Chondrocyte (in vitro differentiated cells): Measurements from ENCODE around the gene SSBP4. TPM values are rescaled to one million over a fixed set of nuclear protein-coding genes. Genes with fewer than 3 reads are reported as not detected.

Experiments used
- DNase-seq: peaks from one replicate; pipeline ENCODE4 v3.0.0; 2021; ENCODE audit warnings: mixed read lengths, low spot score
- H3K27ac Mint-ChIP-seq: one replicate; pipeline ENCODE4 v1.8.0; 2021; ENCODE audit warnings: mild to moderate bottlenecking, moderate library complexity, mixed read lengths; ENCODE audit not compliant: unreplicated experiment
- H3K27me3 Mint-ChIP-seq: 2 replicates; pipeline ENCODE4 v1.8.0; 2021; ENCODE audit warnings: low read depth, mixed read lengths
- H3K36me3 Mint-ChIP-seq: 2 replicates; pipeline ENCODE4 v1.8.0; 2021; ENCODE audit warnings: low read depth, mixed read lengths
- H3K4me1 Mint-ChIP-seq: 2 replicates; pipeline ENCODE4 v1.8.0; 2021; ENCODE audit warnings: low read depth, mild to moderate bottlenecking, mixed read lengths
- H3K4me3 Mint-ChIP-seq: one replicate; pipeline ENCODE4 v1.8.0; 2021; ENCODE audit warnings: mild to moderate bottlenecking, moderate library complexity, mixed read lengths; ENCODE audit not compliant: unreplicated experiment
- H3K9me3 Mint-ChIP-seq: 2 replicates; pipeline ENCODE4 v1.8.0; 2021; ENCODE audit warnings: low read depth, mixed read lengths
- microRNA-seq: library from miRNA; unstranded; fragments of <30 nt; microRNA quantifications from one replicate; pipeline ENCODE4 v1.2.0, GENCODE V29; 2020; ENCODE audit warnings: borderline number of aligned reads
- total RNA-seq: library from RNA; stranded (reverse); gene quantifications from 3 replicates; pipeline ENCODE4 v1.2.1, GENCODE V29; 2021
- TF ChIP-seq, protein P1 (sequence below): fragments of 200-600 bp; sonication (generic); IDR thresholded peaks from 2 replicates; pipeline ENCODE4 v1.5.0; 2021; ENCODE audit warnings: antibody characterized with exemption, mild to moderate bottlenecking, moderate library complexity

Gene SSBP4
- total RNA-seq, 1 donor from 2014 or later: 56.3 TPM

GRCh38 chr19:18481505-18482222, 62.5 kb downstream of the SSBP4 start:
- Mint-ChIP-seq H3K9me3 (no peaks in the 10 kb centered on the region), H3K4me1 (peaks cover 66% of the 10 kb centered on the region), H3K4me3 (no peak overlapping the region), H3K27me3 (no peaks in the 10 kb centered on the region), H3K27ac (no peak overlapping the region), H3K36me3 (no peaks in the 10 kb centered on the region)
- TF ChIP-seq, protein P1, sequence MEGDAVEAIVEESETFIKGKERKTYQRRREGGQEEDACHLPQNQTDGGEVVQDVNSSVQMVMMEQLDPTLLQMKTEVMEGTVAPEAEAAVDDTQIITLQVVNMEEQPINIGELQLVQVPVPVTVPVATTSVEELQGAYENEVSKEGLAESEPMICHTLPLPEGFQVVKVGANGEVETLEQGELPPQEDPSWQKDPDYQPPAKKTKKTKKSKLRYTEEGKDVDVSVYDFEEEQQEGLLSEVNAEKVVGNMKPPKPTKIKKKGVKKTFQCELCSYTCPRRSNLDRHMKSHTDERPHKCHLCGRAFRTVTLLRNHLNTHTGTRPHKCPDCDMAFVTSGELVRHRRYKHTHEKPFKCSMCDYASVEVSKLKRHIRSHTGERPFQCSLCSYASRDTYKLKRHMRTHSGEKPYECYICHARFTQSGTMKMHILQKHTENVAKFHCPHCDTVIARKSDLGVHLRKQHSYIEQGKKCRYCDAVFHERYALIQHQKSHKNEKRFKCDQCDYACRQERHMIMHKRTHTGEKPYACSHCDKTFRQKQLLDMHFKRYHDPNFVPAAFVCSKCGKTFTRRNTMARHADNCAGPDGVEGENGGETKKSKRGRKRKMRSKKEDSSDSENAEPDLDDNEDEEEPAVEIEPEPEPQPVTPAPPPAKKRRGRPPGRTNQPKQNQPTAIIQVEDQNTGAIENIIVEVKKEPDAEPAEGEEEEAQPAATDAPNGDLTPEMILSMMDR: no peak
- DNase-seq: no peak

DNA sequence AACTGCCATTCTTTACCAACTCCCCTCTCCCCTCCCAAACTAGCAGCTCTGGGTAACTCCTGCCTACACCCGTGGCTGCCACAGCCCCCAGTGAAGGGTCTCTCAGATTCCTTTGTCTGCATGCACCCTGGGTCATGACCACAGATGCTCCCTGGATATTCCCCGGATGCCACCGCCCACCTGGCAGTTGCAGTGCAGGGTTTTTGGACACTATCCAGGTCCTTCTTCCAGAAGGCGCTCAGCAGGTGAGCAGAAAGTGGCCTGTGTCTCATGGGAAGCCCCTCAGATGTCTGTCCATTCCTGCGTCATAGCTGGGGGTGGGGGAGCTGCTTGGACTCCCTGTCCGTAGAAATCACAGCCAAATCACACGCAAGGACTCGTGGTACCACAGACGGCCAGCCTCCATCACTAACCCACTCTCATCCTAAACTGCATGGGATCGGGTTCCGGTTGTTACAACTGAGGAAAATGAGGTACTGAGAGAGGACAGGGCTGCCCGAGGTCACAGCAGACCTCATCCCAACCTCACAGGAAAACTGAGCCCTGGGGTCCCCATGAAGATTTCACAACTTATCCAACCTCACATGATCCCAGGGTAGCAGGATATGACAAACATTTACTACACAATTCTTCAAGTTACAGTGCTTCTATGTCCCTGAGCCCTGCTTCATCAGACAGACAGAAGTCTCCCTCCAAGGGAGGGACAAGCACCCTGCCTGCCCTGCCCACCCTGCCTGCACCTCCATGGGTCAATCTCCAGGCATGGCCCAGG, 64.1 kb downstream of the SSBP4 start:
- Mint-ChIP-seq H3K9me3 (no peaks in the 10 kb centered on the region), H3K27me3 (no peaks in the 10 kb centered on the region), H3K27ac (no peak overlapping the region), H3K36me3 (no peaks in the 10 kb centered on the region), H3K4me3 (no peak overlapping the region), H3K4me1 (peaks cover 68% of the 10 kb centered on the region)
- DNase-seq: no peak
- TF ChIP-seq, protein P1: no peak

Small RNAs within 50 kb of the gene (microRNA-seq; reads per million reads assigned to microRNA genes)
- gene MIR3189: not detected

Other genes starting within 250 kb of the SSBP4 start
- gene IFI30, start 245.6 kb upstream of the SSBP4 start, total RNA-seq: 0.33 to 2.1 TPM (median 1.7 TPM) in 3 replicates
- 10.9 to 14.2 TPM (median 12.8 TPM) in 3 replicates for gene MPV17L2, start 226.2 kb upstream of the SSBP4 start, total RNA-seq
- 3.4 to 6.1 TPM (median 3.8 TPM) in 3 replicates for gene RAB3A, start 215.4 kb upstream of the SSBP4 start, total RNA-seq
- 2.9 to 3.4 TPM in 2 of 3 replicates, not detected in the other for gene PDE4C, start 193.0 kb upstream of the SSBP4 start, total RNA-seq
- 1.6 to 4.0 TPM (median 2.4 TPM) in 3 replicates for gene IQCN, start 144.9 kb upstream of the SSBP4 start, total RNA-seq
- gene JUND, start 137.8 kb upstream of the SSBP4 start, total RNA-seq: 129 to 181 TPM (median 176 TPM) in 3 replicates
- gene LSM4, start 96.3 kb upstream of the SSBP4 start, total RNA-seq: 68.1 to 84.8 TPM (median 73.0 TPM) in 3 replicates
- 18.6 to 21.5 TPM (median 21.1 TPM) in 3 replicates for gene PGPEP1, start 78.8 kb upstream of the SSBP4 start, total RNA-seq
- gene GDF15, start 33.2 kb upstream of the SSBP4 start, total RNA-seq: 6.2 to 149 TPM (median 149 TPM) in 3 replicates
- gene LRRC25, start 21.8 kb upstream of the SSBP4 start, total RNA-seq: not detected in 3 replicates
- gene ISYNA1, start 18.7 kb downstream of the SSBP4 start, total RNA-seq: 56.5 to 213 TPM (median 208 TPM) in 3 replicates
- 12.4 to 14.0 TPM (median 13.0 TPM) in 3 replicates for gene ELL, start 102.7 kb downstream of the SSBP4 start, total RNA-seq
- 168 to 192 TPM (median 190 TPM) in 3 replicates for gene FKBP8, start 124.2 kb downstream of the SSBP4 start, total RNA-seq
- 63.4 to 69.8 TPM (median 65.4 TPM) in 3 replicates for gene KXD1, start 138.5 kb downstream of the SSBP4 start, total RNA-seq
- gene UBA52, start 152.5 kb downstream of the SSBP4 start, total RNA-seq: 712 to 830 TPM (median 749 TPM) in 3 replicates
- 46.9 to 89.0 TPM (median 54.1 TPM) in 3 replicates for gene REX1BD, start 169.4 kb downstream of the SSBP4 start, total RNA-seq
- gene CRLF1, start 187.4 kb downstream of the SSBP4 start, total RNA-seq: 13.2 to 21.9 TPM (median 15.3 TPM) in 3 replicates
- 4.4 to 4.8 TPM (median 4.4 TPM) in 3 replicates for gene TMEM59L, start 193.5 kb downstream of the SSBP4 start, total RNA-seq
- 6.6 to 9.8 TPM (median 8.0 TPM) in 3 replicates for gene KLHL26, start 217.6 kb downstream of the SSBP4 start, total RNA-seq